ENCODE data around the gene BCR.

BCR gene

GRCh38 chr22:23263651-23264555 is 83.6 kb downstream of the BCR start:
- no peak for FAIRE-seq

GRCh38 chr22:23264610-23265367 is 84.5 kb downstream of the BCR start:
- no peak for FAIRE-seq

GRCh38 chr22:23265368-23265700 is 85.0 kb downstream of the BCR start:
- FAIRE-seq: no peak

- FAIRE-seq: no peak
Observed at GRCh38 chr22:23266780-23267179, 86.5 kb downstream of the BCR start.

- no peak for FAIRE-seq
Observed at GRCh38 chr22:23267226-23268043, 87.1 kb downstream of the BCR start.

GRCh38 chr22:23268139-23268712 is 87.9 kb downstream of the BCR start:
- FAIRE-seq: no peak

GRCh38 chr22:23268877-23269276 is 88.6 kb downstream of the BCR start:
- FAIRE-seq: no peak

GRCh38 chr22:23269441-23270211 is 89.3 kb downstream of the BCR start:
- FAIRE-seq: no peak

- no peak for FAIRE-seq
Observed at GRCh38 chr22:23270212-23270733, 90.0 kb downstream of the BCR start.

- FAIRE-seq: no peak
Observed at GRCh38 chr22:23270798-23271596, 90.7 kb downstream of the BCR start.

- no peak for FAIRE-seq
Observed at GRCh38 chr22:23271597-23271908, 91.2 kb downstream of the BCR start.

- FAIRE-seq: no peak
Observed at GRCh38 chr22:23272371-23272770, 92.1 kb downstream of the BCR start.

- FAIRE-seq: no peak
Observed at GRCh38 chr22:23272834-23273233, 92.5 kb downstream of the BCR start.

GRCh38 chr22:23273445-23274145 is 93.3 kb downstream of the BCR start:
- FAIRE-seq: no peak

- no peak for FAIRE-seq
Observed at GRCh38 chr22:23274146-23274526, 93.8 kb downstream of the BCR start.

- no peak for FAIRE-seq
Observed at GRCh38 chr22:23274891-23275694, 94.8 kb downstream of the BCR start.

- no peak for FAIRE-seq
Observed at GRCh38 chr22:23275751-23276150, 95.4 kb downstream of the BCR start.

GRCh38 chr22:23276656-23277582 is 96.6 kb downstream of the BCR start:
- FAIRE-seq: no peak
